OCI-LY1 (cell line): ENCODE measurements around the gene UHRF2.

Experiments
- H2AFZ ChIP-seq: fragments of 200-600 bp; sonication (generic), shearing (Covaris generic); 2 replicates; pipeline ENCODE4 v1.6.0; 2014; ENCODE audit warnings: antibody characterized with exemption, mild to moderate bottlenecking, low read length
- H3F3A ChIP-seq: fragments of 200-600 bp; sonication (generic), shearing (Covaris generic); 2 replicates; pipeline ENCODE4 v1.6.0; 2014; ENCODE audit warnings: mild to moderate bottlenecking, antibody characterized with exemption, low read length, moderate library complexity; ENCODE audit not compliant: insufficient read depth
- H3K27ac ChIP-seq: fragments of 200-600 bp; sonication (generic); 2 replicates; pipeline ENCODE4 v1.5.1; 2014; ENCODE audit warnings: low read length, mixed run types, mild to moderate bottlenecking, low read depth; ENCODE audit not compliant: poor library complexity, severe bottlenecking
- H3K27me3 ChIP-seq: fragments of 200-600 bp; sonication (generic); 2 replicates; pipeline ENCODE4 v1.6.0; 2014; ENCODE audit warnings: antibody characterized with exemption, mild to moderate bottlenecking, low read length, moderate library complexity; ENCODE audit not compliant: insufficient read depth
- H3K36me3 ChIP-seq: fragments of 200-600 bp; sonication (generic); 2 replicates; pipeline ENCODE4 v1.6.1; 2014; ENCODE audit warnings: mild to moderate bottlenecking, antibody characterized with exemption, low read length, moderate library complexity, mixed read lengths; ENCODE audit not compliant: insufficient read depth
- H3K4me1 ChIP-seq: fragments of 200-600 bp; sonication (generic); 2 replicates; pipeline ENCODE4 v1.5.1; 2014; ENCODE audit warnings: mild to moderate bottlenecking, low read length, moderate library complexity; ENCODE audit not compliant: insufficient read depth, severe bottlenecking
- H3K4me2 ChIP-seq: fragments of 200-600 bp; sonication (generic), shearing (Covaris generic); 2 replicates; pipeline ENCODE4 v1.6.1; 2014; ENCODE audit warnings: low read length
- H3K4me3 ChIP-seq: fragments of 200-600 bp; sonication (generic); 2 replicates; pipeline ENCODE4 v1.5.1; 2014; ENCODE audit warnings: low read length, low read depth, mild to moderate bottlenecking, mixed read lengths; ENCODE audit not compliant: poor library complexity, severe bottlenecking
- H3K79me2 ChIP-seq: fragments of 200-600 bp; shearing (Covaris generic); 2 replicates; pipeline ENCODE4 v1.6.1; 2016; ENCODE audit warnings: mixed run types, low read length, mixed read lengths; ENCODE audit not compliant: insufficient read depth
- H3K9ac ChIP-seq: fragments of 200-600 bp; sonication (generic), shearing (Covaris generic); 2 replicates; pipeline ENCODE4 v1.6.1; 2014; ENCODE audit warnings: mild to moderate bottlenecking, low read length, mixed read lengths
- H3K9me2 ChIP-seq: fragments of 200-600 bp; sonication (generic), shearing (Covaris generic); 2 replicates; pipeline ENCODE4 v1.6.1; 2014; ENCODE audit warnings: low read depth, mild to moderate bottlenecking, low read length, mixed read lengths
- H3K9me3 ChIP-seq: fragments of 200-600 bp; shearing (Covaris generic); 2 replicates; pipeline ENCODE4 v1.6.1; 2014; ENCODE audit warnings: low read length, mixed read lengths
- H4K20me1 ChIP-seq: fragments of 200-600 bp; sonication (generic), shearing (Covaris generic); 2 replicates; pipeline ENCODE4 v1.6.0; 2016; ENCODE audit warnings: mild to moderate bottlenecking, low read length; ENCODE audit not compliant: insufficient read depth
- EZH2 ChIP-seq: fragments of 200-600 bp; sonication (generic), shearing (Covaris generic); IDR thresholded peaks from 2 replicates; pipeline ENCODE4 v1.8.0; 2017; ENCODE audit warnings: borderline replicate concordance, mixed run types, mild to moderate bottlenecking, antibody characterized with exemption, low read length, moderate library complexity, mixed read lengths
- TF ChIP-seq, protein P1 (sequence below): fragments of 200-600 bp; sonication (generic), shearing (Covaris generic); IDR thresholded peaks from 2 replicates; pipeline ENCODE4 v1.5.1; 2017; ENCODE audit warnings: mild to moderate bottlenecking, antibody characterized with exemption, low read length, moderate library complexity, mixed read lengths

The UHRF2 gene

DNA sequence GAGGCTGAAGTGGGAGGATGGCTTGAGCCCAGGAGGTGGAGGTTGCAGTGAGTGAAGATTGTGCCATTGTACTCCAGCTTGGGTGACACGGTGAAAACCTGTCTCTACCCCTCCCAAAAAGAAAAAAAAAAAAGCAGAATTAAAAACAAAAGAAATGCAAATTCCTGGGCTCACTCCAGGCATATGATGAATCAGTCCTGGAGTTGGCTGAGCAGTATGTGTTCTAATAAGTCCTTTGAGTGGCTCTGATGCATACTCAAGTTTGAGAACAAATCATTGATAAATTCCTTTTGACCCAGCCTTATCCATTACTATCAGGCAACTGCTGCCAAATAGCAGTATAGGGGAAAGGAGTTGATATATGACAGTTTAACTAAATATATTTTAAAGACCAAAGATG, 28.3 kb downstream of the UHRF2 start:
- no peak overlapping the region for H3K4me3 ChIP-seq
- H3K27me3 ChIP-seq, result no peaks in the 10 kb centered on the region
- H3K27ac ChIP-seq, result no peak overlapping the region
- TF ChIP-seq, protein P1, sequence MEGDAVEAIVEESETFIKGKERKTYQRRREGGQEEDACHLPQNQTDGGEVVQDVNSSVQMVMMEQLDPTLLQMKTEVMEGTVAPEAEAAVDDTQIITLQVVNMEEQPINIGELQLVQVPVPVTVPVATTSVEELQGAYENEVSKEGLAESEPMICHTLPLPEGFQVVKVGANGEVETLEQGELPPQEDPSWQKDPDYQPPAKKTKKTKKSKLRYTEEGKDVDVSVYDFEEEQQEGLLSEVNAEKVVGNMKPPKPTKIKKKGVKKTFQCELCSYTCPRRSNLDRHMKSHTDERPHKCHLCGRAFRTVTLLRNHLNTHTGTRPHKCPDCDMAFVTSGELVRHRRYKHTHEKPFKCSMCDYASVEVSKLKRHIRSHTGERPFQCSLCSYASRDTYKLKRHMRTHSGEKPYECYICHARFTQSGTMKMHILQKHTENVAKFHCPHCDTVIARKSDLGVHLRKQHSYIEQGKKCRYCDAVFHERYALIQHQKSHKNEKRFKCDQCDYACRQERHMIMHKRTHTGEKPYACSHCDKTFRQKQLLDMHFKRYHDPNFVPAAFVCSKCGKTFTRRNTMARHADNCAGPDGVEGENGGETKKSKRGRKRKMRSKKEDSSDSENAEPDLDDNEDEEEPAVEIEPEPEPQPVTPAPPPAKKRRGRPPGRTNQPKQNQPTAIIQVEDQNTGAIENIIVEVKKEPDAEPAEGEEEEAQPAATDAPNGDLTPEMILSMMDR, result no peak
- TF ChIP-seq EZH2, result no peak
- H3K4me2 ChIP-seq, result no peak overlapping the region
- H3K4me1 ChIP-seq, result no peaks in the 10 kb centered on the region
- no peaks in the 10 kb centered on the region for H4K20me1 ChIP-seq
- no peak overlapping the region for H3K9ac ChIP-seq
- no peak overlapping the region for H2AFZ ChIP-seq
- no peaks in the 10 kb centered on the region for H3K9me2 ChIP-seq
- H3K79me2 ChIP-seq, result peaks cover 96% of the 10 kb centered on the region
- H3K36me3 ChIP-seq, result peaks cover 81% of the 10 kb centered on the region
- no peaks in the 10 kb centered on the region for H3K9me3 ChIP-seq
- H3F3A ChIP-seq, result no peaks in the 10 kb centered on the region

DNA sequence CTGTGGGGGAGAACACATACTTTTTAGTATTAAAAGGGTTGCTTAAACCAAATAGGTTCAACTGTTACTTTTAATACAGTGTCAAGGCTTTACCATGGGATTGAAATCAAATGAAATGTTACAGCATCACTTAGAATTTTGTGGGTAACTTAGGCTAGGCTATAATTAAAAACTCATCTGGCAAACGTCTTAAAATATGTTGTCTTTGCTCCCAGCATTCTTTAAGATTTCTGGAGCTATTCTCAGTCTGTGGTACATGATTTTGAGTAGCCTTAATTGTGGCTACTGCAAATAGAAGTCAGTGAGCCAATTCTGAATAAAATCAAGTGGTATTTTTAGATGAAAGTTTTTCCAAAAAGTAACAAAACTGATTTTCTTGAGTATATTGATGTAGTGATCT, 30.7 kb downstream of the UHRF2 start:
- no peak overlapping the region for H3K27ac ChIP-seq
- no peaks in the 10 kb centered on the region for H3K9me2 ChIP-seq
- H3K9me3 ChIP-seq, result no peaks in the 10 kb centered on the region
- peaks cover 89% of the 10 kb centered on the region for H3K79me2 ChIP-seq
- TF ChIP-seq, protein P1, result no peak
- no peak for TF ChIP-seq EZH2
- no peaks in the 10 kb centered on the region for H3K4me1 ChIP-seq
- H2AFZ ChIP-seq, result no peak overlapping the region
- no peaks in the 10 kb centered on the region for H3K27me3 ChIP-seq
- H4K20me1 ChIP-seq, result no peaks in the 10 kb centered on the region; the same call in 1 of the 2 replicates
- no peaks in the 10 kb centered on the region; the same call in 1 of the 2 replicates for H3F3A ChIP-seq
- H3K36me3 ChIP-seq, result peaks cover 69% of the 10 kb centered on the region
- no peak overlapping the region for H3K4me3 ChIP-seq
- H3K9ac ChIP-seq, result no peak overlapping the region
- H3K4me2 ChIP-seq, result no peak overlapping the region

DNA sequence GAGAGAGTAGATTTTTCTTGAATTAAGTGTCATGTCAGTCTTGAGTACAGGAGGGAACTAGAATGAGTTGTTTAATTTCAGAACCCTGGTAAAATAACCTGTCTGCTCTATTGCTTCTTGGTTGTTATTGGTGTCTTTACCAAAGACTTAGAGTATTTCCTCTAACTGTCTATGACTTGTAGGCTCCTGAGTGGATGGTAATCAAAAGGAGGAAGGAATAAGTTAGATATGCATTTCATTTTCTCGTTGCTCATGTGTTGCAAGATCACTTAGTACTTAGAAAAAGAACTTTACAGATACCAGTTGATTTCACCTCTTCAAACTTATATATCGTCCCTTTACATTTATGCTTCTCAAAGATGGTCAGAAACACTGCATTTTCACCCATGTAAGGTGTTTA, 31.1 kb downstream of the UHRF2 start:
- H3K27me3 ChIP-seq, result no peaks in the 10 kb centered on the region
- no peak for TF ChIP-seq EZH2
- TF ChIP-seq, protein P1, result no peak
- H3K79me2 ChIP-seq, result peaks cover 89% of the 10 kb centered on the region
- H3K36me3 ChIP-seq, result peaks cover 66% of the 10 kb centered on the region
- H3F3A ChIP-seq, result no peaks in the 10 kb centered on the region; the same call in 1 of the 2 replicates
- H2AFZ ChIP-seq, result no peak overlapping the region
- no peak overlapping the region for H3K9ac ChIP-seq
- H3K9me3 ChIP-seq, result no peaks in the 10 kb centered on the region
- no peak overlapping the region for H3K4me3 ChIP-seq
- H4K20me1 ChIP-seq, result no peaks in the 10 kb centered on the region; the same call in 1 of the 2 replicates
- H3K9me2 ChIP-seq, result no peaks in the 10 kb centered on the region
- no peak overlapping the region for H3K4me2 ChIP-seq
- no peak overlapping the region for H3K27ac ChIP-seq
- H3K4me1 ChIP-seq, result no peaks in the 10 kb centered on the region
